Uterus (tissue), 2 donors: Measurements from ENCODE around the gene ATAD2B.

ENCODE experiments used
- POLR2A ChIP-seq, 2 donors: fragments of 450-650 bp; IDR thresholded peaks; one replicate each; pipeline ENCODE4 v1.6.1; 2016; ENCODE audit warnings: antibody characterized with exemption in 2 of 2, mild to moderate bottlenecking in 1 of 2, moderate library complexity in 1 of 2
- TF ChIP-seq, protein P1 (sequence below), 4 experiments: fragments of 200-600 bp in 2 of 4; fragments of 450-650 bp in 2 of 4; sonication (generic) in 2 of 4; IDR thresholded peaks; one replicate each; pipeline ENCODE4 v1.5.1; 2016 to 2019; ENCODE audit warnings: antibody characterized with exemption in 4 of 4, mild to moderate bottlenecking in 2 of 4, moderate library complexity in 1 of 4

DNA sequence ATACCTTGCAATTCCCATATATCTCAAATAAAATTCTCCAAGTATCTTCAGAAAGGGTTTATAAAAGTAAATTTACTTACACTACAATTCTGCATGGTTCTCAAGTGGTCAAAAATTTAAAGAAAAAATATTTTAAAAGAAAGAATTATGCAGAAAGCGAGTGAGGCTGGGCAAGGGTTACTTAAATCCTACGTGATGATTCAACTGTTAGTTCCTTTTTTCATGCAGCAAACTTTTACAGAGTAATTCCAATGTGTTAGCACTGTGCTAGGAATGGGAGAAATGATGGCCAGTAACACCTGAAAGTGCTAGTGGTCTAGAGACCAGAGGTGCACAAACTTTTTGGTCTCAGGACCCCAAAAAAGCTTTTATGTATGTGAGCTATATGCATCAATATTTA, 133.4 kb downstream of the ATAD2B start:
- TF ChIP-seq, protein P1, sequence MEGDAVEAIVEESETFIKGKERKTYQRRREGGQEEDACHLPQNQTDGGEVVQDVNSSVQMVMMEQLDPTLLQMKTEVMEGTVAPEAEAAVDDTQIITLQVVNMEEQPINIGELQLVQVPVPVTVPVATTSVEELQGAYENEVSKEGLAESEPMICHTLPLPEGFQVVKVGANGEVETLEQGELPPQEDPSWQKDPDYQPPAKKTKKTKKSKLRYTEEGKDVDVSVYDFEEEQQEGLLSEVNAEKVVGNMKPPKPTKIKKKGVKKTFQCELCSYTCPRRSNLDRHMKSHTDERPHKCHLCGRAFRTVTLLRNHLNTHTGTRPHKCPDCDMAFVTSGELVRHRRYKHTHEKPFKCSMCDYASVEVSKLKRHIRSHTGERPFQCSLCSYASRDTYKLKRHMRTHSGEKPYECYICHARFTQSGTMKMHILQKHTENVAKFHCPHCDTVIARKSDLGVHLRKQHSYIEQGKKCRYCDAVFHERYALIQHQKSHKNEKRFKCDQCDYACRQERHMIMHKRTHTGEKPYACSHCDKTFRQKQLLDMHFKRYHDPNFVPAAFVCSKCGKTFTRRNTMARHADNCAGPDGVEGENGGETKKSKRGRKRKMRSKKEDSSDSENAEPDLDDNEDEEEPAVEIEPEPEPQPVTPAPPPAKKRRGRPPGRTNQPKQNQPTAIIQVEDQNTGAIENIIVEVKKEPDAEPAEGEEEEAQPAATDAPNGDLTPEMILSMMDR (IDR thresholded peaks at IDR 0.05) = no peak
- no peak for TF ChIP-seq POLR2A (IDR thresholded peaks at IDR 0.05)
